ENCODE data around the gene ZNF329. TPM values are rescaled to one million over a fixed set of nuclear protein-coding genes. Genes with fewer than 3 reads are reported as not detected.

Gene ZNF329
- polyA plus RNA-seq, 2 of the 4 experiments (the other 2 are of a cell fraction) = 2.7 to 5.7 TPM

- 14% methylated on average over 57 of the region's 85 CpGs for WGBS (ENCODE audit: missing lambda C conversion rate)
- peak; percentile 66 to 92 for DNase-seq (ENCODE audit: low read depth in 1 of 2, low spot score in 1 of 2)
- Histone ChIP-seq H3K9me3 (peaks cover 94% of the 10 kb centered on the region), H3K4me3 (peak overlapping the region; percentile 72), H3K4me2 (peak overlapping the region; percentile 76), H3K27ac (peak overlapping the region; percentile 68 to 77), H3K4me1 (no peaks in the 10 kb centered on the region)
- FAIRE-seq = no peak
- CTCF ChIA-PET = interaction anchor here (0.7 to 1.5 kb wide), 4 partner anchors 18 to 536 kb away, joined by 3 to 4 read pairs (median 4); no protein-coding TSS in a partner anchor
- TF ChIP-seq TFCP2L1 (CRISPR knock-in tag; IDR thresholded peaks at IDR 0.05) (no peak), ZSCAN20 (CRISPR knock-in tag; IDR thresholded peaks at IDR 0.05) (no peak), NFE2L2 (conservative IDR thresholded peaks at IDR 0.05; ENCODE audit: low read length) (no peak), ATOH8 (CRISPR knock-in tag; IDR thresholded peaks at IDR 0.05; ENCODE audit: low read depth) (no peak), ZFP36 (IDR thresholded peaks at IDR 0.05; ENCODE audit: borderline replicate concordance, partially characterized antibody) (no peak), HOXA7 (CRISPR knock-in tag; IDR thresholded peaks at IDR 0.05) (no peak), MAX (IDR thresholded peaks at IDR 0.05) (peak; percentile 64), EHMT2 (IDR thresholded peaks at IDR 0.05; ENCODE audit: low read depth) (no peak), FOSL2 (IDR thresholded peaks at IDR 0.05) (no peak), FOSL2 (CRISPR knock-in tag; IDR thresholded peaks at IDR 0.05) (0 out of 2 replicates have a peak, but pooled peaks have one; percentile 13), HOXB5 (CRISPR knock-in tag; IDR thresholded peaks at IDR 0.05) (no peak), MYC (IDR thresholded peaks at IDR 0.05; ENCODE audit: borderline replicate concordance, low read length) (no peak), KDM5A (IDR thresholded peaks at IDR 0.05) (no peak), HDAC2 (IDR thresholded peaks at IDR 0.05) (no peak), RAD21 (conservative IDR thresholded peaks at IDR 0.05 in 1 of 2, IDR thresholded peaks at IDR 0.05 in 1 of 2) (peak; percentile 88 to 92), CEBPB (IDR thresholded peaks at IDR 0.05) (no peak), PHF8 (IDR thresholded peaks at IDR 0.05; ENCODE audit: borderline replicate concordance, low read depth) (peak; percentile 26; the same call in 1 of the 2 replicates), RNF2 (IDR thresholded peaks at IDR 0.05; ENCODE audit: borderline replicate concordance, low read depth) (no peak), SMC3 (IDR thresholded peaks at IDR 0.05) (peak; percentile 60), KDM1A (IDR thresholded peaks at IDR 0.05; ENCODE audit: low read depth) (no peak), EP300 (IDR thresholded peaks at IDR 0.05) (no peak), POLR2A (IDR thresholded peaks at IDR 0.05; ENCODE audit: low read length) (no peak), RFX5 (IDR thresholded peaks at IDR 0.05) (no peak)
- TF ChIP-seq, protein P1, sequence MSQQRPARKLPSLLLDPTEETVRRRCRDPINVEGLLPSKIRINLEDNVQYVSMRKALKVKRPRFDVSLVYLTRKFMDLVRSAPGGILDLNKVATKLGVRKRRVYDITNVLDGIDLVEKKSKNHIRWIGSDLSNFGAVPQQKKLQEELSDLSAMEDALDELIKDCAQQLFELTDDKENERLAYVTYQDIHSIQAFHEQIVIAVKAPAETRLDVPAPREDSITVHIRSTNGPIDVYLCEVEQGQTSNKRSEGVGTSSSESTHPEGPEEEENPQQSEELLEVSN (IDR thresholded peaks at IDR 0.05; ENCODE audit: borderline replicate concordance, low read depth) = peak; percentile 26; the same call in 1 of the 2 replicates
- TF ChIP-seq, protein P2, sequence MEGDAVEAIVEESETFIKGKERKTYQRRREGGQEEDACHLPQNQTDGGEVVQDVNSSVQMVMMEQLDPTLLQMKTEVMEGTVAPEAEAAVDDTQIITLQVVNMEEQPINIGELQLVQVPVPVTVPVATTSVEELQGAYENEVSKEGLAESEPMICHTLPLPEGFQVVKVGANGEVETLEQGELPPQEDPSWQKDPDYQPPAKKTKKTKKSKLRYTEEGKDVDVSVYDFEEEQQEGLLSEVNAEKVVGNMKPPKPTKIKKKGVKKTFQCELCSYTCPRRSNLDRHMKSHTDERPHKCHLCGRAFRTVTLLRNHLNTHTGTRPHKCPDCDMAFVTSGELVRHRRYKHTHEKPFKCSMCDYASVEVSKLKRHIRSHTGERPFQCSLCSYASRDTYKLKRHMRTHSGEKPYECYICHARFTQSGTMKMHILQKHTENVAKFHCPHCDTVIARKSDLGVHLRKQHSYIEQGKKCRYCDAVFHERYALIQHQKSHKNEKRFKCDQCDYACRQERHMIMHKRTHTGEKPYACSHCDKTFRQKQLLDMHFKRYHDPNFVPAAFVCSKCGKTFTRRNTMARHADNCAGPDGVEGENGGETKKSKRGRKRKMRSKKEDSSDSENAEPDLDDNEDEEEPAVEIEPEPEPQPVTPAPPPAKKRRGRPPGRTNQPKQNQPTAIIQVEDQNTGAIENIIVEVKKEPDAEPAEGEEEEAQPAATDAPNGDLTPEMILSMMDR (IDR thresholded peaks at IDR 0.05) = peak; percentile 56
- TF ChIP-seq, protein P3, sequence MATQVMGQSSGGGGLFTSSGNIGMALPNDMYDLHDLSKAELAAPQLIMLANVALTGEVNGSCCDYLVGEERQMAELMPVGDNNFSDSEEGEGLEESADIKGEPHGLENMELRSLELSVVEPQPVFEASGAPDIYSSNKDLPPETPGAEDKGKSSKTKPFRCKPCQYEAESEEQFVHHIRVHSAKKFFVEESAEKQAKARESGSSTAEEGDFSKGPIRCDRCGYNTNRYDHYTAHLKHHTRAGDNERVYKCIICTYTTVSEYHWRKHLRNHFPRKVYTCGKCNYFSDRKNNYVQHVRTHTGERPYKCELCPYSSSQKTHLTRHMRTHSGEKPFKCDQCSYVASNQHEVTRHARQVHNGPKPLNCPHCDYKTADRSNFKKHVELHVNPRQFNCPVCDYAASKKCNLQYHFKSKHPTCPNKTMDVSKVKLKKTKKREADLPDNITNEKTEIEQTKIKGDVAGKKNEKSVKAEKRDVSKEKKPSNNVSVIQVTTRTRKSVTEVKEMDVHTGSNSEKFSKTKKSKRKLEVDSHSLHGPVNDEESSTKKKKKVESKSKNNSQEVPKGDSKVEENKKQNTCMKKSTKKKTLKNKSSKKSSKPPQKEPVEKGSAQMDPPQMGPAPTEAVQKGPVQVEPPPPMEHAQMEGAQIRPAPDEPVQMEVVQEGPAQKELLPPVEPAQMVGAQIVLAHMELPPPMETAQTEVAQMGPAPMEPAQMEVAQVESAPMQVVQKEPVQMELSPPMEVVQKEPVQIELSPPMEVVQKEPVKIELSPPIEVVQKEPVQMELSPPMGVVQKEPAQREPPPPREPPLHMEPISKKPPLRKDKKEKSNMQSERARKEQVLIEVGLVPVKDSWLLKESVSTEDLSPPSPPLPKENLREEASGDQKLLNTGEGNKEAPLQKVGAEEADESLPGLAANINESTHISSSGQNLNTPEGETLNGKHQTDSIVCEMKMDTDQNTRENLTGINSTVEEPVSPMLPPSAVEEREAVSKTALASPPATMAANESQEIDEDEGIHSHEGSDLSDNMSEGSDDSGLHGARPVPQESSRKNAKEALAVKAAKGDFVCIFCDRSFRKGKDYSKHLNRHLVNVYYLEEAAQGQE (IDR thresholded peaks at IDR 0.05) = no peak
- POLR2A ChIA-PET = no interaction called here
- ATAC-seq = peak; percentile 90 to 91
Observed at GRCh38 chr19:58154679-58155648, 4.4 kb upstream of the ZNF329 start.
